T-helper 17 cell (primary cell): ENCODE results near the gene NFIC. TPM values are rescaled to one million over a fixed set of nuclear protein-coding genes. Genes with fewer than 3 reads are reported as not detected.
A peak's percentile ranks its signal among the peaks of the same experiment; 100 is the strongest.

ENCODE experiments used
- ATAC-seq: fragments of 150-1000 bp; cut with Tn5 transposase; 2 replicates; pipeline ENCODE4 v1.10.0; 2021; ENCODE audit warnings: mild to moderate bottlenecking, moderate library complexity
- DNase-seq, 3 donors: peaks; one replicate each; pipeline versions ENCODE4 v3.0.0 to v3.0.0-alpha.2; 2020 to 2021
- H3K9me3 ChIP-seq: one replicate; pipeline ENCODE4 v1.7.0; 2013; ENCODE audit warnings: low read length, mild to moderate bottlenecking; ENCODE audit not compliant: control insufficient read depth, poor library complexity, severe bottlenecking
- H3K27ac Mint-ChIP-seq: one replicate; pipeline ENCODE4 v1.8.0; 2022; ENCODE audit warnings: mild to moderate bottlenecking, moderate library complexity, mixed read lengths
- H3K27me3 Mint-ChIP-seq: one replicate; pipeline ENCODE4 v1.8.0; 2022; ENCODE audit warnings: mixed read lengths
- H3K36me3 Mint-ChIP-seq: one replicate; pipeline ENCODE4 v1.8.0; 2022; ENCODE audit warnings: low read depth, mixed read lengths
- H3K4me1 Mint-ChIP-seq: one replicate; pipeline ENCODE4 v1.8.0; 2022; ENCODE audit warnings: mild to moderate bottlenecking, mixed read lengths
- H3K4me3 Mint-ChIP-seq: one replicate; pipeline ENCODE4 v1.8.0; 2022; ENCODE audit warnings: mild to moderate bottlenecking, moderate library complexity, mixed read lengths
- total RNA-seq, 4 donors: library from RNA in 2 of 4; stranded (reverse) in 2 of 4; gene quantifications; one replicate each; pipeline ENCODE4 v1.2.3 and lab custom pipeline; 2022 to 2026

The NFIC gene
- total RNA-seq, 2 donors from 2014 or later, result 29.0 to 29.3 TPM

- Mint-ChIP-seq H3K4me1 (peaks cover 12% of the 10 kb centered on the region), H3K27me3 (no peaks in the 10 kb centered on the region), H3K36me3 (no peaks in the 10 kb centered on the region), H3K4me3 (no peak within 1 kb of the TSS), H3K27ac (no peak within 1 kb of the TSS)
- no peaks in the 10 kb centered on the region for H3K9me3 ChIP-seq
- DNase-seq, result no peak
- no peak for ATAC-seq
Measured at GRCh38 chr19:3483226-3483628, 116.8 kb downstream of the NFIC start, which contains the start of gene SMIM44. SMIM44 (minus strand) TSS chr19:3483441; CDS start chr19:3483403, 38 bp downstream.

- H3K36me3 Mint-ChIP-seq, result no peaks in the 10 kb centered on the region
- H3K27ac Mint-ChIP-seq, result no peak overlapping the region
- peaks cover 6% of the 10 kb centered on the region for H3K4me1 Mint-ChIP-seq
Measured at GRCh38 chr19:3491396-3492119, 125.2 kb downstream of the NFIC start.

DNA sequence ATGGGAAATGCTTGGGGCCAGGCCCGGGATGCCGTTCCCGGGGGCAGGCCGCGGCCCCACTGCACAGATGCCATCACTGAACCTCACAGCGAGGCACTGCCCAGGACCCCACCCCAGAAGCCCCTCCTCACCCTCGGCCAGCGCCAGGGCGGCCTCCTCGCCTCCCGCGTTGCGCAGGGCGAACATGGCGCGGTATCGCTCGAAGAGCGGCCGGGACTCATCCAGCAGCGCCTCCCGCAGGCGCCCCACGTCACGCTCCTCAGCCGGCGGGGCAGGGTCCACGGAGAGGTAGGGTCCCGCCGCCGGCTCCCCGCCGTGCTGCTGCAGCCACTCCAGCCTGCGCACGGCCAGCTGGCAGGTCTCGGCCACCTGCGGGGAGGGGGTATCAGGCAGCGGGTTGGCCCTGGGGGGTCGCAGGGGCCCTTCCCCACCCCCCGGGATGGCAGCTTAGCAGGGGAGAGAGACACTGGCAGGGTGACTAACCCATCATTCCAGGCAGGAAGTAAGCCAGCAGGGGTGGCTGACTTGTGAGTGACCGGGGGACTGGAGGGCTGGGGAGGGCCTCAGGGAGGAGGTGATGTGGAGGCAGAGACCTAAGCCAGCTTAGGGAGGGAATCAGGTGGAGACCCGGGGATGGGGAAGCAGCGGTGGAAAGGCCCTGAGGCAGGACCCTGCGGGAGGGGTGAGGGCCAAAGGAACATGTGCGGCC lies 125.9 kb downstream of the NFIC start:
- DNase-seq, result no peak
- H3K4me1 Mint-ChIP-seq, result peaks cover 11% of the 10 kb centered on the region
- H3K9me3 ChIP-seq, result no peaks in the 10 kb centered on the region
- no peaks in the 10 kb centered on the region for H3K36me3 Mint-ChIP-seq
- no peaks in the 10 kb centered on the region for H3K27me3 Mint-ChIP-seq
- no peak for ATAC-seq
- H3K27ac Mint-ChIP-seq, result no peak overlapping the region
- H3K4me3 Mint-ChIP-seq, result no peak overlapping the region

More at GRCh38 chr19:3491396-3492119, 125.2 kb downstream of the NFIC start:
- DNase-seq (no peak), ATAC-seq (no peak)
- no peak overlapping the region for H3K4me3 Mint-ChIP-seq
- H3K9me3 ChIP-seq, result no peaks in the 10 kb centered on the region
- H3K27me3 Mint-ChIP-seq, result no peaks in the 10 kb centered on the region

GRCh38 chr19:3492919-3493318 lies 126.5 kb downstream of the NFIC start:
- Mint-ChIP-seq H3K36me3 (no peaks in the 10 kb centered on the region), H3K27ac (no peak overlapping the region)
- ATAC-seq, result no peak

DNA sequence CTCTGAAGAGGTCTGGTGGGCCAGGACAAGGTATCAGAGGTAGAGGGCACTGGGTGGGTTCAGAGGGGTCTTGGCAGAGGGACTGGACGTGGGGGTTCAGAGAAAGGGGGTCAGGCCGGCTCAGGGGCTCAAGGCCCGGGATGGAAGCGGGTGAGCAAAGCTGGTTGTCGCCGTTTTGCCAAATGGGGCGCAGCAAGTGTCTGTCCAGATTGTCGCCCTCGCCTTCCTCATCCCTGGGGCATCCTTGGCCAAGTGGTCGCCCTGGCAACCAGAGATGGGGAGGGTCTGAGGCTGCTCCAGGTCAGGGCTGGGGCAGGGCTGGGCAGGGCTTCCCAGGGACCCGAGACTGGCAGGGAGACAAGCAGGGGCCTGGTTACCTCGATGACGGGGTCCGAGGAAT lies 127.3 kb downstream of the NFIC start:
- no peak overlapping the region for H3K4me3 Mint-ChIP-seq
- no peaks in the 10 kb centered on the region for H3K36me3 Mint-ChIP-seq
- DNase-seq (no peak), ATAC-seq (no peak)
- no peak overlapping the region for H3K27ac Mint-ChIP-seq
- H3K9me3 ChIP-seq, result no peaks in the 10 kb centered on the region
- H3K4me1 Mint-ChIP-seq, result peaks cover 11% of the 10 kb centered on the region
- no peaks in the 10 kb centered on the region for H3K27me3 Mint-ChIP-seq

More at GRCh38 chr19:3492919-3493318, 126.5 kb downstream of the NFIC start:
- peaks cover 12% of the 10 kb centered on the region for H3K4me1 Mint-ChIP-seq
- DNase-seq, result no peak
- peak overlapping the region; percentile 33 for H3K4me3 Mint-ChIP-seq
- no peaks in the 10 kb centered on the region for H3K27me3 Mint-ChIP-seq
- H3K9me3 ChIP-seq, result no peaks in the 10 kb centered on the region

GRCh38 chr19:3494051-3494450 lies 127.7 kb downstream of the NFIC start:
- peak; percentile 77 for ATAC-seq
- Mint-ChIP-seq H3K4me1 (peaks cover 13% of the 10 kb centered on the region), H3K27ac (no peak overlapping the region), H3K36me3 (no peaks in the 10 kb centered on the region), H3K27me3 (no peaks in the 10 kb centered on the region), H3K4me3 (no peak overlapping the region)
- DNase-seq, result no peak
- no peaks in the 10 kb centered on the region for H3K9me3 ChIP-seq

DNA sequence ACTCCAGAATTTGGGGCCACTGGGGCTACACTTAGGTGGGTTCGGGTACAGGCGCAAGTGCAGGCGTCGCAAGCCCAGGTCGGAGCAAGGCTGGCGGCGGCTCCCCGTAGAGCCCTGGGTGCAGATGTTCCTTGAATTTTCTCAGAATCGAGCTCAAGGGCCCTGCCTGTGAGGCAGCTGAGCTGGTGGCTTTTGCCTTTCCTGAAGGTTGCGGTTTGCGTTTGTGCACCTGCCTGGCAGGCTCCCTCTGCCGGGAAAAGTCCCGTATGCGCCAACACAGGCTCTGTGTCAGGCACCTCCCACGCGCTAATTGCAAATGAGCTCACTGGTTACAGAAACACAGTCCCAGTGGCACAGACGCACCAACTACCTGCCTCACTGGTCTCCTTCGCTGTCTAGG lies 128.2 kb downstream of the NFIC start:
- peak; percentile 84 for ATAC-seq
- H3K27ac Mint-ChIP-seq, result peak overlapping the region; percentile 54
- peak in 2 of 3 donors; percentile 28 to 32 for DNase-seq
- H3K36me3 Mint-ChIP-seq, result no peaks in the 10 kb centered on the region
- H3K4me1 Mint-ChIP-seq, result peaks cover 15% of the 10 kb centered on the region
- H3K4me3 Mint-ChIP-seq, result no peak overlapping the region
- H3K27me3 Mint-ChIP-seq, result no peaks in the 10 kb centered on the region
- H3K9me3 ChIP-seq, result no peaks in the 10 kb centered on the region

DNA sequence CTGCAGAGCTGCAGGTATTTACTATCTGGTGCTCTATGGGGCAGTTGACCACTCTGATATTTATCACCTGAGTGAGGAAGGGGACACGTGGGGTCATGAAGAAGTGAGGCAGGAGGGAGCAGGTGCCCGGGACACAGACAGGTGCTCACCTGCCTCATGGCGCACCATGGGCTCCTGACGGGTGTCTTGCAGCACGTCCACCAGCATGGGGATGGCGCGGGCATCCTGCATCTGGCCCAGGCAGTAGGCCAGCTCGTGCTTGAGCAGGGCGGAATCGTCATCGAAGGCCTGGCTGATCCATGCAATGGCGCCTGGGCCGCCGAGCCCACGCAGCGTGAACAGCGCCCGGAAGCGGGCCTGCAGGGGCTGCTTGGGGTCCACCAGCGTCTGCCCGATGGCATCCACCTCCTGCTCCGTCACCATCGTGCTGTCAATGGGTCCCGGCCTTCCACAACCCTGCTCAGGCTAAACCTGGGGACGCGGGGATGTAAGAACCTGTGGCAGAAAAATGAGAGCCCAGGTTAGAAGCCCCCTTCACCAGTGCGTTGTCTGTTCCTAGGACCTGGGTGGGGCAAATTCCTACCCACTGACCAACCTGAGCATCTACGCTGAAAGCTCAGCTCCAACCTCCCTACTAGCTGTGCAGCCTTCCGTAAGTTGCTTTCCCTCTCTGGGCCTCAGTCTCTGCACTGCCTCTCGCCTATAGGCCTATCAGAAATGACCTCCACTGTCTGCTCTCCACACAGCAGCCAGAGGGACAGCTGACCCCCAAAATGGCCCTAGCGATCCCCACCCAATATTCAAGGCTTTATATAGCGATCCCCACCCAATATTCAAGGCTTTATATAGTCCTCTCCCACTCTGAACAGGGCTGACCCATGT lies 130.2 kb downstream of the NFIC start:
- peak overlapping the region; percentile 41 for H3K4me3 Mint-ChIP-seq
- ATAC-seq (no peak), DNase-seq (no peak)
- H3K27ac Mint-ChIP-seq, result no peak overlapping the region
- H3K27me3 Mint-ChIP-seq, result no peaks in the 10 kb centered on the region
- peaks cover 22% of the 10 kb centered on the region for H3K4me1 Mint-ChIP-seq
- no peaks in the 10 kb centered on the region for H3K9me3 ChIP-seq
- no peaks in the 10 kb centered on the region for H3K36me3 Mint-ChIP-seq

DNA sequence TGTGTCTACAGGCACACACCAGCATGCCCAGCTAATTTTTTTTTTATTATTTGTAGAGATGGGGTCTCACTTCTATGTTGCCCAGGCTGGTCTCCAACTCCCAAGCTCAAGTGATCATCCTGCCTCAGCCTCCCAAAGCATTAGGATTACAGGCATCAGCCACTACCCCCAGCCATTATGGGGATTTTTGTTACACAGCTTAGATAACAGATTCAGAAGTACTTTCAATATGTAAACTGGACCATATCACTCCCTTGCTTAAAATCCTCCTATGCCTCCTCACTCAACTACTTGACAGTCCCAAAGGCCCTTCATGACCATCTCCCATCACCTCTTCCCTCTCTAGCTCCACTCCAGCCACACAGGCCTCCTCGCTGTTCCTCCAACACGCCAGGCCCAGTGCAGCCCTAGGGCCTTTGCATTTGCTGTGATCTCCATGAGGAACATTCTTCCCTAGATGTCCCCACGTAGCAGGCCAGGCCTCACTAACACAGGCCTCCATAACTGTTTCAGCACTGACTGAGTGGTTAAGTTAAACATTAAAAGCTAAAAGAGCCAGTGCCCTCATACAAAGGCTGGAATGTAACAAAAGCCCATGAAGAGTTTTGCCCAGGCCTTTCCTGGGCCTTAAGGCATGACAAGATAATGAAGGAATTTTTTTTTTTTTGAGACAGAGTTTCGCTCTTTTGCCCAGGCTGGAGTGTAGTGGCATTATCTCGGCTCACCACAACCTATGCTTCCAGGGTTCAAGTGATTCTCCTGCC lies 131.6 kb downstream of the NFIC start:
- no peaks in the 10 kb centered on the region for H3K9me3 ChIP-seq
- H3K27me3 Mint-ChIP-seq, result no peaks in the 10 kb centered on the region
- peaks cover 22% of the 10 kb centered on the region for H3K4me1 Mint-ChIP-seq
- H3K27ac Mint-ChIP-seq, result no peak overlapping the region
- H3K4me3 Mint-ChIP-seq, result no peak overlapping the region
- no peaks in the 10 kb centered on the region for H3K36me3 Mint-ChIP-seq
- no peak for DNase-seq
- no peak for ATAC-seq

GRCh38 chr19:3499738-3500428 lies 133.5 kb downstream of the NFIC start:
- H3K27me3 Mint-ChIP-seq, result no peaks in the 10 kb centered on the region
- ATAC-seq (no peak), DNase-seq (no peak)
- peak overlapping the region; percentile 94 for H3K27ac Mint-ChIP-seq
- H3K4me3 Mint-ChIP-seq, result peak overlapping the region; percentile 93
- H3K9me3 ChIP-seq, result no peaks in the 10 kb centered on the region
- H3K4me1 Mint-ChIP-seq, result peaks cover 25% of the 10 kb centered on the region
- H3K36me3 Mint-ChIP-seq, result no peaks in the 10 kb centered on the region

GRCh38 chr19:3500429-3501101 lies 134.2 kb downstream of the NFIC start, which contains the start of gene DOHH:
DOHH (minus strand) TSS chr19:3500674; CDS start chr19:3496814, 3,860 bp downstream.
- Mint-ChIP-seq H3K27ac (peak within 1 kb of the TSS; percentile 94), H3K4me3 (peak within 1 kb of the TSS; percentile 93), H3K36me3 (no peaks in the 10 kb centered on the region), H3K4me1 (peaks cover 27% of the 10 kb centered on the region), H3K27me3 (no peaks in the 10 kb centered on the region)
- no peaks in the 10 kb centered on the region for H3K9me3 ChIP-seq
- ATAC-seq, result peak; percentile 91
- DNase-seq, result peak; percentile 77 to 88 (median 86)
